ENCODE data around the gene HOXB9.

HOXB9 gene

GRCh38 chr17:48642843-48643696 is 16.9 kb upstream of the HOXB9 start:
- H4K20me1 ChIP-seq (ENCODE audit: low read depth, low read length): no peaks in the 10 kb centered on the region
- no peak overlapping the region for H3K9ac ChIP-seq (ENCODE audit: low read length)
- no peak overlapping the region for H3K27ac ChIP-seq (ENCODE audit: low read depth, low read length)
- H3K27me3 ChIP-seq (ENCODE audit: low read length): no peaks in the 10 kb centered on the region
- H3K9me2 ChIP-seq (replicated peaks; ENCODE audit: insufficient read depth, low read length): no peaks in the 10 kb centered on the region
- no peaks in the 10 kb centered on the region for H3K36me3 ChIP-seq (ENCODE audit: low read length)
- no peaks in the 10 kb centered on the region for H3K9me3 ChIP-seq (ENCODE audit: insufficient read depth, low read length)
- no peak overlapping the region for H2AFZ ChIP-seq (ENCODE audit: low read depth, low read length, severe bottlenecking)
- no peaks in the 10 kb centered on the region for H3K79me2 ChIP-seq (ENCODE audit: insufficient read depth, low read length)
- no peak overlapping the region for H3K4me2 ChIP-seq (ENCODE audit: low read depth, low read length, poor library complexity, severe bottlenecking)
- H3K4me3 ChIP-seq (ENCODE audit: insufficient read depth, low read length, poor library complexity, severe bottlenecking): no peak overlapping the region
- no peak for TF ChIP-seq CTCF (IDR thresholded peaks at IDR 0.05; ENCODE audit: insufficient read depth, low read length, poor library complexity, severe bottlenecking)
- TF ChIP-seq EZH2phosphoT487 (conservative IDR thresholded peaks at IDR 0.05; ENCODE audit: low read length): no peak
- H3F3A ChIP-seq (ENCODE audit: insufficient read depth): no peaks in the 10 kb centered on the region

- Histone ChIP-seq H3K27ac (ENCODE audit: low read depth, low read length) (no peak overlapping the region), H3K9me2 (replicated peaks; ENCODE audit: insufficient read depth, low read length) (no peaks in the 10 kb centered on the region), H3K79me2 (ENCODE audit: insufficient read depth, low read length) (no peaks in the 10 kb centered on the region), H3K4me2 (ENCODE audit: low read depth, low read length, poor library complexity, severe bottlenecking) (no peak overlapping the region), H4K20me1 (ENCODE audit: low read depth, low read length) (no peaks in the 10 kb centered on the region), H3K36me3 (ENCODE audit: low read length) (no peaks in the 10 kb centered on the region), H3K9ac (ENCODE audit: low read length) (no peak overlapping the region), H3K4me3 (ENCODE audit: insufficient read depth, low read length, poor library complexity, severe bottlenecking) (no peak overlapping the region), H3F3A (ENCODE audit: insufficient read depth) (no peaks in the 10 kb centered on the region), H2AFZ (ENCODE audit: low read depth, low read length, severe bottlenecking) (no peak overlapping the region), H3K9me3 (ENCODE audit: insufficient read depth, low read length) (no peaks in the 10 kb centered on the region), H3K27me3 (ENCODE audit: low read length) (no peaks in the 10 kb centered on the region)
- no peak for TF ChIP-seq EZH2phosphoT487 (conservative IDR thresholded peaks at IDR 0.05; ENCODE audit: low read length)
- TF ChIP-seq CTCF (IDR thresholded peaks at IDR 0.05; ENCODE audit: insufficient read depth, low read length, poor library complexity, severe bottlenecking): no peak
Observed at GRCh38 chr17:48642059-48642842, 16.1 kb upstream of the HOXB9 start.

- no peak overlapping the region for H3K9ac ChIP-seq (ENCODE audit: low read length)
- H4K20me1 ChIP-seq (ENCODE audit: low read depth, low read length): no peaks in the 10 kb centered on the region
- H3K4me3 ChIP-seq (ENCODE audit: insufficient read depth, low read length, poor library complexity, severe bottlenecking): no peak overlapping the region
- no peak overlapping the region for H3K4me2 ChIP-seq (ENCODE audit: low read depth, low read length, poor library complexity, severe bottlenecking)
- no peaks in the 10 kb centered on the region for H3F3A ChIP-seq (ENCODE audit: insufficient read depth)
- no peaks in the 10 kb centered on the region for H3K9me3 ChIP-seq (ENCODE audit: insufficient read depth, low read length)
- H3K27me3 ChIP-seq (ENCODE audit: low read length): no peaks in the 10 kb centered on the region
- H3K79me2 ChIP-seq (ENCODE audit: insufficient read depth, low read length): no peaks in the 10 kb centered on the region
- H2AFZ ChIP-seq (ENCODE audit: low read depth, low read length, severe bottlenecking): no peak overlapping the region
- H3K27ac ChIP-seq (ENCODE audit: low read depth, low read length): no peak overlapping the region
- TF ChIP-seq CTCF (IDR thresholded peaks at IDR 0.05; ENCODE audit: insufficient read depth, low read length, poor library complexity, severe bottlenecking) (no peak), EZH2phosphoT487 (conservative IDR thresholded peaks at IDR 0.05; ENCODE audit: low read length) (no peak)
- no peaks in the 10 kb centered on the region for H3K36me3 ChIP-seq (ENCODE audit: low read length)
- H3K9me2 ChIP-seq (replicated peaks; ENCODE audit: insufficient read depth, low read length): no peaks in the 10 kb centered on the region
Observed at GRCh38 chr17:48641541-48642058, 15.4 kb upstream of the HOXB9 start.

Data from SU-DHL-6 (cell line).